HG02678 (cell line): Measurements from ENCODE around the gene PLK5.
"Not testable (repeated sequence)": the region's sequence is repeated elsewhere in the genome, so short reads cannot be mapped to it uniquely, and the experiment has no call there.

Experiments
- ATAC-seq: cut with Tn5 transposase; IDR thresholded peaks from one replicate; pipeline ENCODE4 v1.9.1; 2021; ENCODE audit warnings: mild to moderate bottlenecking, moderate library complexity; ENCODE audit not compliant: unreplicated experiment

Gene PLK5

DNA sequence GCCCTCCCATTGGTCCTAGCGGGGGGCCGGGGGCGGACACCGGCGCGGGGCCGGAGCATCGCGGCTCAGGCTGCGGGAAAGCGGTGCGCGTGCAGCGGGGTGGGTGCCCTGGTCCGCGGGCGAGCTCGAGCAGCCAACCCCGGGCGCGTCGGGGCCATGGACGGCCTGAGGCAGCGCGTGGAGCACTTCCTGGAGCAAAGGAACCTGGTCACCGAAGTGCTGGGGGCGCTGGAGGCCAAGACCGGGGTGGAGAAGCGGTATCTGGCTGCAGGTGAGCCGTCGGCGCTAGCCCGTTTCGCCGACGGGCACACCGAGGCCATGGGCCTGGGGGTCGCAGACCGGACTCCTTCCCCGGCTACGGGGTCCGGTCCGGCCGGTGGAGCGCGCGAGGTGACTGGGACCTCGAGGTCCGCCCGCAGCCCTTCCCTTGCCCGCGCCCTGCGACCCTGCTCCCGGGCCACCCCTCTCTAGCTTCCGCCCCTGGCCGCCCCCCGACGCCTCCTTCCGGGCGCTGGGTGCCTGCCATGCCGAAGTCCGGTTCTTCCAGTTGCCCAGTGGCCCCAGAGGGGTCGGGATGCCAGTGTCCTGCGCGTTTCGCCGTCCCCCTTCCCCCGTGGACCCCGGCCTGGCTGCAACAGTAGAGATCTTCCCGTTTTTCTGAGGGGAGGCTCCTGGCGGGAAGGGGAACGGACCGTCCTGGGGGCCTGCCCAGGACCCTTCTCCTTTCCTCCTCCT, 32.6 kb upstream of the PLK5 start, which contains the start of gene REEP6:
TSS of gene REEP6 (plus strand) at position 68 of the 735 bp plus-strand sequence. CDS start at position 157, 89 bp downstream.
- no peak for ATAC-seq

- no peak for ATAC-seq
Measured at GRCh38 chr19:1491849-1492170, 32.1 kb upstream of the PLK5 start.

DNA sequence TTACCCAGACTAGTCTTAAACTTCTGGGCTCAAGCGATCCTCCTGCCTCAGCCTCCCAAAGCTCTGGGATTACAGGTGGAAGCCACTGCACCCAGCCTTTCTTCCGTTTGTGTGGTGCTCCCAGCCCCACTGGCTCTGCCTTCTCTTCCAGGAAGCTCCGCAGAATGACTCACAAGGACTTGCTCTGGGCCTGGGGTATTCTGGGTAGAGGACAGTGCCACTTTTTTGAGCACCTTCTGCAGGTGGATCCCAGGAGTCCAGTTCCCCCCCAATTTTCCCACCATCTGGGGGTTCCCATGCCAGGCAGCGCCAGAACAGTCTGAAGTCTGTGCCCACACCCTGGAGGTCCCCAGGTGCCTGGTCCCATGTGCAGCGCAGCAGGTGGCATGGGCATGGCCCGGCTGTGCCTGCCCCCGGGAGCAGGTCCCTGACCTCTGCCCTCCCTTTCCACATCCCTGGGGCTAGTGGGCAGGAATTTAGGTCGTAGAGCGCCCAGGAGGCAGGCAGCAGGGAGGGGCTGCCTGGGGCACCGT, 31.3 kb upstream of the PLK5 start:
- no peak for ATAC-seq

GRCh38 chr19:1494115-1494815, 29.6 kb upstream of the PLK5 start:
- ATAC-seq, result no peak

GRCh38 chr19:1495051-1495798, 28.7 kb upstream of the PLK5 start:
- no peak for ATAC-seq

GRCh38 chr19:1495799-1496713, 27.8 kb upstream of the PLK5 start:
- no peak for ATAC-seq

GRCh38 chr19:1496714-1497577, 26.9 kb upstream of the PLK5 start:
- no peak for ATAC-seq

DNA sequence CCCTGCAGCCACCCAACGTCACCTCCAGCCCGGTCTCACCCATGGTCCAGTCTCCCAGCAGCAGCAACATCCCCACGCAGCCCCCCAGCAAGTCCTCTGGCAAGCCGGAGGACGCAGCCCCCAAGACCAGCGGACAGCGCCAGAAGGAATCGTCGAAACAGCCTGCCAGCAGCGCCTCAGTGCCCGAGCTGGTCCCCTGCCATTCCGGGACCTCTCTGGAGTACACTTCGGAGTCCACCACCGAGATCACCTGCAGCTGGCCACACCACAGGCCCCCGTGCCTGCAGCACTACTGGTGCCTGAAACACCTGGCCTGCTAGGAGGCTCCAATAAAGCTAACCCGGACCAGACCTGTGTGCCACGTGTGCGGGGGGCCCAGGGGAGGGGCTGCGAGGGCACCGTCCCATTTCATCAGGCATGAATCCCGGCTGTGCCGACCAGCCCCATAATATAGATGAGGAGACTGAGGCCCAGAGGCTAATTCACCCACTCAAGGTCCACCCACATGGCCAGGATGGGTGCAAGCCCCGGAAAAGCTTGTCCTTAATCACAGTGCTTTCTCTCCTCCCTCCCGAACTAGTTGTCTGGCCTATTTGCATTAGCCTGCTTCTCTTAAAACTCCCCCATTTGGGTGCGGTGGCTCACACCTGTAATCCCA, 26.2 kb upstream of the PLK5 start:
- no peak for ATAC-seq

DNA sequence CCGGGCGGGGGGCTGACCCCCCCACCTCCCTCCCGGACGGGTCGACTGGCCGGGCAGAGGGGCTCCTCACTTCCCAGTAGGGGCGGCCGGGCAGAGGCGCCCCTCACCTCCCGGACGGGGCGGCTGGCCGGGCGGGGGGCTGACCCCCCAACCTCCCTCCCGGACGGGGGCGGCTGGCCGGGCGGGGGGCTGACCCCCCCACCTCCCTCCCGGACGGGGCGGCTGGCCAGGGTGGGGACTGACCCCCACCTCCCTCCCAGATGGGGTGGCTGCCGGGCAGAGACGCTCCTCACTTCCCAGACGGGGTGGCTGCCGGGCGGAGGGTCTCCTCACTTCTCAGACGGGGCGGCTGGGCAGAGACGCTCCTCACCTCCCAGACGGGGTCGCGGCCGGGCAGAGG, 24.6 kb upstream of the PLK5 start:
- ATAC-seq, result not testable (repeated sequence)

DNA sequence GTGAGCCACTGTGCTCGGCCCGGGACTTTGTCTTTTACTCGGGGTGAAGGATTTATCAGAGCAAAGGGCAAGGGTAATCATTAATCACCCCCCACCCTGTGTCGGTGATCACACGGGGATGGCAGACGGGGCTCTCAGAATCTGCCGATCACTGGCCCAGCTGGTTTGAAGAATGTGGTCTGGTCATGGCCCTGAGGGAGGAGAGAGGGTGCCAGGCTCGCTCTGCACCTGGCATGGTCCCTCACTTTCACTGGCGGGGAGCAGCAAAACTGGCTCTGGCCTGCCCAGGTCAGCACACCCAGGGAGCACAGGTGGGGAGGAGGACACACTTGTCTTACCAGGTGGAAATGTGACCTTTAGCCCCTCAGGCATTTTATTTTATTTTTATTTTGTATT, 22.7 kb upstream of the PLK5 start:
- no peak for ATAC-seq

DNA sequence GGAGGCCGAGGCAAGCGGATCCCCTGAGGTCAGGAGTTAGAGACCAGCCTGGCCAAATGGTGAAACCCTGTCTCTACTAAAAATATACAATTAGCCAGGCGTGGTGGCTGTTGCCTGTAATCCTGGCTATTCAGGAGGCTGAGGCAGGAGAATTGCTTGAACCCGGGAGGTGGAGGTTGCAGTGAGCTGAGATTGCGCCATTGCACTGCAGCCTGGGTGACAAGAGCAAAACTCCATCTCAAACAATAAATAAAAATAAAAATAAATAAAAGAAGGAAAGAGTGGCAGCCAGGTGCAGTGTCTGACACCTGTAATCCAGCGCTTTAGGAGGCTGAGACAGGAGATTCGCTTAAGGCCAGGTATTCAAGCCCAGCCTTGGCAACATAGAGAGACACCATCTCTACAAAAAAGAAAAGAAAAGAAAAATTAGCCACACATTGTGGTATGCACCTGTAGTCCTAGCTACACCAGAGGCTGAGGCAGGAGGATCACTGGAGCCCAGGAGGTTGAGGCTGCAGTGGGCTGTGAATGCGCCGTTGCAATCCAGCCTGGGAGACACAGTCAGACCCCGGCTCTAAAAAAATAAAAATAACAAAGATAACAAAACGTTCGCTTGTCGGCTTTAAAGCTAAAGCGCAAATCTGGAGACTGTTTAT, 21.3 kb upstream of the PLK5 start:
- ATAC-seq, result no peak

DNA sequence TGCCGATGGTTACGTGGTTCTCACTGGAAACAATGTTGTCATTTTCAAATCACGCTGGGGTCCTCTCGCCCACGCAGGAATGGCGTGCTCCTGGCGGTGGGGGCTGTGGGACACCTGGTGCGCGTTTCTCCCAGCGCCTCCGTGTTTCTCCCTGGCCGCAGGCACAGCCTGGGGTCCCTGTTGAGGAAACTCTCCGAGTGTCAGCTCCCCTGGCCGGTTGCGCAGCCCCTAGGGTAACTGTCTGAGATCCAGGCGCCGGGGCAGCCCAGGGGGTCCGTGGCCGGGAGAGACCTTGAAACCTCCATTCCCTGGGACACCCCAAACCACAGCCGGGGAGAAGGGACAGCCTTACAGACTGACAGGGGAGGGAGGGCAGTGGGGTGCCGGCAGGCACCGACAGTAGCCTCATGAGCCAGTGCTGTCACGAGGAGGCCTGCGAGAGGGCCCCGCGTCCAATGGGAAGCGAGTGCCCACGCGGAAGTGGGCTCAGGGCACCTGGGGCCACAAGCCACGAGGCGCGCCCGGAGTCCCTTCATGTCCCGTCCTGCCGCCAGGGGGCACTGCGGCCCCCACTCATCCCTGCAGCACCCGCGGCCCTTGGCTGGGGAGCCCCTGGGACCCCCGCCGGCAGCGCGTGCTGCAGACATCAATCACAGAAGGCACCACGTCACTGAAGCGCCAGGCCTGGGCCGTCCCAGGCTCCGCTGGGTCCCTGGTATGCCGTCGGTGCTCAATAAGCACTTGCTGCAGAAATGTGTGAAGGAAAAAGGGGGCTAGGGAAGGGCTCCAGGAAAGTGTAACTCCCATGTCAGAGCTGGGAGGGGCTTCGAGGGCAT, 20.6 kb upstream of the PLK5 start:
- ATAC-seq, result no peak

DNA sequence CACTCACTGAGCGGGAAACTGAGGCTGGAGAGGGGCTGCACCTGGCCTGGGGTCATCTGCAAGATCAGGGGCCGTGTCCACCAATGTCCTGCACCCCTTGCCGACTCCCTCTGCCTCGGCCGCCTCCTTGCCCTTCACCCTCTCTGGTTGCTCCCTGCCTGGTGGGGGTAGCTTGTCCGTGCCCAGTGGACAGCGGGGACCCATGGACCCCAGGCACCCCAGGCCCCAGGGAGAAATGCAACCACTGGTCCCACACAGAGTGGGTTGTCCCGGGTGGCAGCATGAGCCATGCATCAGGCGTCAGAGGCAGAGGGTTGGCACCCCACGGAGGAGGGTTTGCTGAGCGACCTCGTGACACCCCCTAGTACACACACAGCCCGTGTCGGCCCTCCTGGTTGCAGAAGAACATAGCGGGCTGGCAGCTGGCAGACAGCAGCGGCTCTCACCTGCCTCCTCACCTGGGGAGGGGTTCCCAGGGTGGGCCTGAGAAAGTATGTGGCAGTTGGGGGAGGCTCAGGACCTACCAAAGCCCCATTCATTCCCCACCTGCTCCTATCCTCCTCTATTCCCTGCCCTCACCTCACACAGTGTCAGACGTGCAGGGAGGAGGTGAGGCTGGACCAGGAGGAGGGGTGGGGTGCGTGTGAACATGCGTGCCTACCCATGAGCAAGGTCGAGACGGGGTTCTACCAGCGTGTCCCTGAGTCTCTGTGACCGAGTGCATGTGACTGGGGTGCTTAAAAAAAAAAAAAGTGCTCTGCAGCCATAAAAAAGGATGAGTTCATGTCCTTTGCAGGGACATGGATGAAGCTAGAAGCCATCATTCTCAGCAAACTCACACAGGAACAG, 19.7 kb upstream of the PLK5 start:
- no peak for ATAC-seq

GRCh38 chr19:1505012-1505411, 18.9 kb upstream of the PLK5 start:
- no peak for ATAC-seq

GRCh38 chr19:1505991-1506881, 17.6 kb upstream of the PLK5 start:
- no peak for ATAC-seq

DNA sequence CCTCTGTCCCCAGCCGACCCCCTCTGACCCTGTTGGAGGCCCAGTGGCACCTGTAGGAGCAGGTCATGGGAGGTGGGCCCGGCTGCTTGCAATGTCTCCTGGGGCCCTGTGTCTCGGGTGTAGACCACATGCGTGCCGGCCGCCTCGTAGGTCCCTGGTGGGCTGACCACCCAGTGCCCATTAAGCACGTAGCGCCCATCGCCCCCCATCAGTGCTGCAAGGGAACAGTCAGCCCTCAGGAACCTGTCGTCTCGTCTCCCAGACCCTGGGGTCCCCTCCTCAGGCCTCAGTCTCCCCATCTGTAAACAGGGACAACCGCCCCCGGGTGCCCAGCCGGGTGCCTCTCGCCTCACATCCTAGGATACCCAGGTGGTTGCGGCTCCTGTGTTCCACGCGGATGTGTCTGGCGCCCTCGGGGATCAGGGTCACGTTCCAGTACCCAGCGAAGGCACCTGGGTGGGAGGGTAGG, 16.7 kb upstream of the PLK5 start:
- no peak for ATAC-seq
